Parathyroid adenoma (tissue), 2 donors: ENCODE results near the gene DSE.

Experiments used
- H2AFZ ChIP-seq: fragments of 300-600 bp; sonication (generic); one replicate; pipeline ENCODE4 v1.7.0; 2017; ENCODE audit warnings: antibody characterized with exemption, mild to moderate bottlenecking
- H3K27ac ChIP-seq: fragments of 300-600 bp; sonication (generic); one replicate; pipeline ENCODE4 v1.7.0; 2017
- H3K27me3 ChIP-seq: fragments of 300-600 bp; sonication (generic); one replicate; pipeline ENCODE4 v1.7.0; 2017; ENCODE audit warnings: low read length; ENCODE audit not compliant: control insufficient read depth, insufficient read depth
- H3K36me3 ChIP-seq: fragments of 300-600 bp; sonication (generic); one replicate; pipeline ENCODE4 v1.7.0; 2017; ENCODE audit warnings: low read length; ENCODE audit not compliant: control insufficient read depth, insufficient read depth
- H3K4me1 ChIP-seq: fragments of 300-600 bp; sonication (generic); one replicate; pipeline ENCODE4 v1.7.0; 2017; ENCODE audit warnings: control low read depth
- H3K4me2 ChIP-seq: fragments of 300-600 bp; sonication (generic); one replicate; pipeline ENCODE4 v1.7.0; 2017; ENCODE audit warnings: low read length
- H3K4me3 ChIP-seq: fragments of 300-600 bp; sonication (generic); one replicate; pipeline ENCODE4 v1.7.0; 2017; ENCODE audit warnings: low read depth, low read length
- H3K79me2 ChIP-seq: fragments of 300-600 bp; sonication (generic); one replicate; pipeline ENCODE4 v1.7.0; 2017; ENCODE audit warnings: control low read depth
- H3K9ac ChIP-seq: fragments of 300-600 bp; sonication (generic); one replicate; pipeline ENCODE4 v1.7.0; 2017; ENCODE audit warnings: mild to moderate bottlenecking
- H3K9me3 ChIP-seq: fragments of 300-600 bp; sonication (generic); one replicate; pipeline ENCODE4 v1.7.0; 2017; ENCODE audit warnings: low read length; ENCODE audit not compliant: control insufficient read depth
- CTCF ChIP-seq: fragments of 300-600 bp; sonication (generic); IDR thresholded peaks from one replicate; pipeline ENCODE4 v1.7.0; 2017; ENCODE audit warnings: antibody characterized with exemption, mild to moderate bottlenecking
- donor health status: primary hyperparathyroidism.

The DSE gene

GRCh38 chr6:116446399-116446798 is 75.7 kb downstream of the DSE start:
- TF ChIP-seq CTCF, result no peak
- Histone ChIP-seq H3K36me3 (no peaks in the 10 kb centered on the region), H3K27ac (no peak overlapping the region), H3K4me2 (no peak overlapping the region), H3K9me3 (no peaks in the 10 kb centered on the region), H3K4me3 (no peak overlapping the region), H3K79me2 (no peaks in the 10 kb centered on the region), H3K4me1 (no peaks in the 10 kb centered on the region), H3K9ac (no peak overlapping the region), H3K27me3 (no peaks in the 10 kb centered on the region), H2AFZ (no peak overlapping the region)

GRCh38 chr6:116447052-116447451 is 76.3 kb downstream of the DSE start:
- Histone ChIP-seq H3K27me3 (no peaks in the 10 kb centered on the region), H3K9ac (no peak overlapping the region), H3K4me1 (no peaks in the 10 kb centered on the region), H3K27ac (no peak overlapping the region), H2AFZ (no peak overlapping the region), H3K79me2 (no peaks in the 10 kb centered on the region), H3K4me3 (no peak overlapping the region), H3K36me3 (no peaks in the 10 kb centered on the region), H3K4me2 (no peak overlapping the region), H3K9me3 (no peaks in the 10 kb centered on the region)
- no peak for TF ChIP-seq CTCF

- no peak for TF ChIP-seq CTCF
- Histone ChIP-seq H2AFZ (no peak overlapping the region), H3K27me3 (no peaks in the 10 kb centered on the region), H3K4me2 (no peak overlapping the region), H3K27ac (no peak overlapping the region), H3K9ac (no peak overlapping the region), H3K9me3 (no peaks in the 10 kb centered on the region), H3K36me3 (no peaks in the 10 kb centered on the region), H3K4me1 (no peaks in the 10 kb centered on the region), H3K79me2 (no peaks in the 10 kb centered on the region), H3K4me3 (no peak overlapping the region)
These were observed 76.8 kb downstream of the DSE start for GRCh38 chr6:116447496-116448011.

- TF ChIP-seq CTCF, result no peak
- Histone ChIP-seq H3K9me3 (no peaks in the 10 kb centered on the region), H3K4me1 (no peaks in the 10 kb centered on the region), H3K9ac (no peak overlapping the region), H3K4me3 (no peak overlapping the region), H3K27me3 (no peaks in the 10 kb centered on the region), H3K4me2 (no peak overlapping the region), H2AFZ (no peak overlapping the region), H3K27ac (no peak overlapping the region), H3K36me3 (no peaks in the 10 kb centered on the region), H3K79me2 (no peaks in the 10 kb centered on the region)
These were observed 78.8 kb downstream of the DSE start for GRCh38 chr6:116449565-116449964.

- Histone ChIP-seq H3K79me2 (no peaks in the 10 kb centered on the region), H3K4me1 (no peaks in the 10 kb centered on the region), H3K9me3 (no peaks in the 10 kb centered on the region), H3K4me3 (no peak overlapping the region), H3K27me3 (no peaks in the 10 kb centered on the region), H3K27ac (no peak overlapping the region), H3K9ac (no peak overlapping the region), H3K36me3 (no peaks in the 10 kb centered on the region), H2AFZ (no peak overlapping the region), H3K4me2 (no peak overlapping the region)
- TF ChIP-seq CTCF, result no peak
These were observed 79.5 kb downstream of the DSE start for GRCh38 chr6:116450185-116450710.
